Liver (tissue), 9 donors: Measurements from ENCODE around the gene GLS. TPM values are rescaled to one million over a fixed set of nuclear protein-coding genes. Genes with fewer than 3 reads are reported as not detected.
"Not testable (repeated sequence)": the region's sequence is repeated elsewhere in the genome, so short reads cannot be mapped to it uniquely, and the experiment has no call there.

ENCODE experiments used
- DNase-seq: peaks from one replicate; pipeline ENCODE4 v3.0.0-alpha.2; 2017; ENCODE audit warnings: low spot score
- H3K27ac ChIP-seq, 2 donors: one replicate each; pipeline ENCODE4 v1.7.0; 2013; ENCODE audit warnings: inconsistent platforms in 2 of 2, low read length in 2 of 2, control low read depth in 1 of 2, low read depth in 1 of 2, mild to moderate bottlenecking in 1 of 2
- H3K27me3 ChIP-seq, 4 donors: one replicate each; pipeline versions ENCODE4 v1.6.1 to v1.7.0; 2013; ENCODE audit warnings: low read length in 3 of 4, inconsistent platforms in 1 of 4, mild to moderate bottlenecking in 1 of 4, moderate library complexity in 1 of 4; ENCODE audit not compliant: control insufficient read depth in 4 of 4, insufficient read depth in 4 of 4
- H3K36me3 ChIP-seq, 4 donors: one replicate each; pipeline versions ENCODE4 v1.6.1 to v1.7.0; 2013; ENCODE audit warnings: low read length in 3 of 4, mild to moderate bottlenecking in 3 of 4, low read depth in 1 of 4, moderate library complexity in 1 of 4; ENCODE audit not compliant: control insufficient read depth in 4 of 4, insufficient read depth in 3 of 4
- H3K4me1 ChIP-seq, 4 donors: one replicate each; pipeline versions ENCODE4 v1.6.1 to v1.7.0; 2013; ENCODE audit warnings: low read length in 3 of 4, mild to moderate bottlenecking in 3 of 4, moderate library complexity in 1 of 4; ENCODE audit not compliant: control insufficient read depth in 4 of 4, insufficient read depth in 4 of 4
- H3K4me3 ChIP-seq, 3 donors: one replicate each; pipeline versions ENCODE4 v1.6.1 to v1.7.0; 2013; ENCODE audit warnings: low read length in 3 of 3, control low read depth in 1 of 3, low read depth in 1 of 3, mild to moderate bottlenecking in 1 of 3
- H3K9ac ChIP-seq, 2 donors: one replicate each; pipeline ENCODE4 v1.7.0; 2013; ENCODE audit warnings: low read length in 2 of 2, mild to moderate bottlenecking in 2 of 2, moderate library complexity in 2 of 2, control low read depth in 1 of 2, low read depth in 1 of 2
- H3K9me3 ChIP-seq, 4 donors: one replicate each; pipeline versions ENCODE4 v1.6.1 to v1.7.0; 2013; ENCODE audit warnings: low read length in 3 of 4; ENCODE audit not compliant: control insufficient read depth in 4 of 4
- ATF3 ChIP-seq: IDR thresholded peaks from 2 replicates; pipeline ENCODE4 v1.6.1; 2016; ENCODE audit warnings: antibody characterized with exemption
- CTCF ChIP-seq: fragments of 150-350 bp; IDR thresholded peaks from 2 replicates; pipeline ENCODE4 v1.5.1; 2017; ENCODE audit warnings: improper control_type of control experiment, low read depth, low read length; ENCODE audit not compliant: missing input control
- EGR1 ChIP-seq, 2 donors: IDR thresholded peaks; 2 replicates each; pipeline ENCODE4 v1.6.1; 2016 to 2018; ENCODE audit warnings: antibody characterized with exemption in 2 of 2, low read depth in 2 of 2
- FOXA1 ChIP-seq: IDR thresholded peaks from 2 replicates; pipeline ENCODE4 v1.6.1; 2016; ENCODE audit warnings: antibody characterized with exemption
- FOXA2 ChIP-seq: IDR thresholded peaks from 2 replicates; pipeline ENCODE4 v1.6.1; 2016; ENCODE audit warnings: antibody characterized with exemption
- GABPA ChIP-seq, 2 donors: IDR thresholded peaks in 1 of 2; conservative IDR thresholded peaks in 1 of 2; 2 replicates each; pipeline ENCODE4 v1.6.1; 2016; ENCODE audit warnings: antibody characterized with exemption in 2 of 2, mild to moderate bottlenecking in 1 of 2, moderate library complexity in 1 of 2
- HNF4G ChIP-seq: IDR thresholded peaks from 2 replicates; pipeline ENCODE4 v1.6.1; 2016; ENCODE audit warnings: antibody characterized with exemption
- JUND ChIP-seq, 2 donors: IDR thresholded peaks; 2 replicates each; pipeline ENCODE4 v1.6.1; 2016; ENCODE audit warnings: antibody characterized with exemption in 2 of 2
- MAX ChIP-seq: IDR thresholded peaks from 2 replicates; pipeline ENCODE4 v1.6.1; 2016; ENCODE audit warnings: antibody characterized with exemption
- NR2F2 ChIP-seq: IDR thresholded peaks from 2 replicates; pipeline ENCODE4 v1.6.1; 2016; ENCODE audit warnings: antibody characterized with exemption
- RAD21 ChIP-seq, 2 donors: IDR thresholded peaks; 2 replicates each; pipeline ENCODE4 v1.6.1; 2016; ENCODE audit warnings: antibody characterized with exemption in 2 of 2, mild to moderate bottlenecking in 2 of 2
- REST ChIP-seq: IDR thresholded peaks from 2 replicates; pipeline ENCODE4 v1.6.1; 2016; ENCODE audit warnings: antibody characterized with exemption, mild to moderate bottlenecking
- RXRA ChIP-seq, 2 donors: IDR thresholded peaks; 2 replicates each; pipeline ENCODE4 v1.6.1; 2017 to 2018; ENCODE audit warnings: antibody characterized with exemption in 2 of 2, mild to moderate bottlenecking in 1 of 2
- SP1 ChIP-seq: IDR thresholded peaks from 2 replicates; pipeline ENCODE4 v1.6.1; 2018; ENCODE audit warnings: antibody characterized with exemption, mild to moderate bottlenecking
- TAF1 ChIP-seq: conservative IDR thresholded peaks from 2 replicates; pipeline ENCODE4 v1.6.1; 2016; ENCODE audit warnings: antibody characterized with exemption, mild to moderate bottlenecking
- YY1 ChIP-seq: IDR thresholded peaks from 2 replicates; pipeline ENCODE4 v1.6.1; 2016; ENCODE audit warnings: antibody characterized with exemption, mild to moderate bottlenecking
- whole genome bisulfite sequencing: extraction: QIAGEN DNeasy Blood & Tissue Kit; methylation state at CpG from one replicate; pipeline ENCODE4 v1.1.7; 2013; 5-methylcytosine and 5-hydroxymethylcytosine counted together
- polyA plus RNA-seq, 2 donors: library from polyadenylated mRNA; stranded (reverse) in 1 of 2; unstranded in 1 of 2; fragments of 200-250 nt in 1 of 2; fragments of >200 nt in 1 of 2; fragmentation: Nextera tagmentation in 1 of 2; extraction: Ambion mirVana in 1 of 2; gene quantifications; one replicate each; pipeline versions ENCODE4 v1.2.1 to v1.2.3, GENCODE V29; 2013 to 2015
- total RNA-seq, 2 donors: library from RNA; depleted of rRNA; stranded (reverse); fragments of >200 nt; gene quantifications; one replicate each; pipeline ENCODE4 v1.2.3, GENCODE V29; 2014
- TF ChIP-seq, protein P1 (sequence below): IDR thresholded peaks from 2 replicates; pipeline ENCODE4 v1.6.1; 2016; ENCODE audit warnings: antibody characterized with exemption
- donor health status: healthy.
- donor health status: healthy.
- donor health status: healthy.
- donor health status: healthy.
- donor health status: healthy.

The GLS gene
- total and polyA plus RNA-seq, 4 donors, result 4.3 to 38.6 (median 16.5) TPM

- no peak overlapping the region for H3K9ac ChIP-seq
- no peaks in the 10 kb centered on the region for H3K9me3 ChIP-seq
- WGBS, result 81% methylated on average over 6 of the region's 6 CpGs
- DNase-seq, result no peak
- no peak overlapping the region for H3K4me3 ChIP-seq
- TF ChIP-seq EGR1 (IDR thresholded peaks at IDR 0.05; ENCODE audit: low read depth in 2 of 2) (no peak), CTCF (no peak), JUND (IDR thresholded peaks at IDR 0.05) (no peak), SP1 (no peak), RXRA (IDR thresholded peaks at IDR 0.05) (no peak), YY1 (no peak), HNF4G (no peak)
- H3K27ac ChIP-seq, result no peak overlapping the region
- H3K4me1 ChIP-seq, result no peaks in the 10 kb centered on the region
- H3K27me3 ChIP-seq, result no peaks in the 10 kb centered on the region
- no peaks in the 10 kb centered on the region for H3K36me3 ChIP-seq
These were observed 21.0 kb upstream of the GLS start for GRCh38 chr2:190859347-190860297.

DNA sequence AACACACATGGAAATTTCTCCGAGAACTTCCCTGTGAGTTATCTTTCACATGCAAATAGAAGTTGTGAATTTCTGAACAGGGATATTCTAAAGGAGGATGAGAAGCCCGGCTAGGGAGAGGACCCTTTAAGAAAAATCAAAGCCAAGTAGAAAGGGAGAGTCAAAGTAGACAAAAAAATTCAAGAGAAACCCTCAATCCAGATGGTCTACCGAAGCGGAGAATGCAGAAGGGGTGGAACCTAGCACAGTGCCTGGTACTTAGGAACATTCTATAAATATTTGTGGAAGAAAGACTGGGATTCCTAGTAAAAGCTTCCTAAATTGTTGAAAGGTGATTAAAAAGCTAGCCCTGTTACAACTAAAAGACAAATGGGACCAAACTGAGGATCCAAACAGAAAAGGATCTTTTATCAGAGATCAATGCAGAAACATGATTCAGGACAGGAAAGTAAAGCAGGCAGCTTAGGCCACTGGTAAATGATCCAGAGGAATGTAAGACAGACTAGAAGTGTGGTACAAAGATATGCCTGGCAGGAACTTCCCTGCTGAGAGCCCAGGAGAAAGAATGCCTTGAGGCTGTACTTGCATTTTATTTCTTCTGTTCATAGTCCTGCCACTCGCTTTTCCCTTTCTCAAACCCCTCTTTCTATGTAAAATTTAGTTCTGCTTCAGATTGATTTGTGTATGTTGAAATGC, 19.5 kb upstream of the GLS start:
- Histone ChIP-seq H3K4me3 (no peak overlapping the region), H3K9ac (no peak overlapping the region), H3K4me1 (no peaks in the 10 kb centered on the region), H3K27me3 (no peaks in the 10 kb centered on the region), H3K36me3 (no peaks in the 10 kb centered on the region), H3K27ac (no peak overlapping the region), H3K9me3 (no peaks in the 10 kb centered on the region)
- TF ChIP-seq MAX (no peak), EGR1 (IDR thresholded peaks at IDR 0.05; ENCODE audit: low read depth in 2 of 2) (no peak), ATF3 (no peak), NR2F2 (no peak), HNF4G (no peak), YY1 (no peak), RAD21 (IDR thresholded peaks at IDR 0.05) (no peak), JUND (IDR thresholded peaks at IDR 0.05) (no peak), TAF1 (no peak), FOXA1 (no peak), FOXA2 (no peak), SP1 (no peak), CTCF (no peak), RXRA (IDR thresholded peaks at IDR 0.05) (no peak), GABPA (IDR thresholded peaks at IDR 0.05 in 1 of 2, conservative IDR thresholded peaks at IDR 0.05 in 1 of 2) (no peak), REST (no peak)
- TF ChIP-seq, protein P1, sequence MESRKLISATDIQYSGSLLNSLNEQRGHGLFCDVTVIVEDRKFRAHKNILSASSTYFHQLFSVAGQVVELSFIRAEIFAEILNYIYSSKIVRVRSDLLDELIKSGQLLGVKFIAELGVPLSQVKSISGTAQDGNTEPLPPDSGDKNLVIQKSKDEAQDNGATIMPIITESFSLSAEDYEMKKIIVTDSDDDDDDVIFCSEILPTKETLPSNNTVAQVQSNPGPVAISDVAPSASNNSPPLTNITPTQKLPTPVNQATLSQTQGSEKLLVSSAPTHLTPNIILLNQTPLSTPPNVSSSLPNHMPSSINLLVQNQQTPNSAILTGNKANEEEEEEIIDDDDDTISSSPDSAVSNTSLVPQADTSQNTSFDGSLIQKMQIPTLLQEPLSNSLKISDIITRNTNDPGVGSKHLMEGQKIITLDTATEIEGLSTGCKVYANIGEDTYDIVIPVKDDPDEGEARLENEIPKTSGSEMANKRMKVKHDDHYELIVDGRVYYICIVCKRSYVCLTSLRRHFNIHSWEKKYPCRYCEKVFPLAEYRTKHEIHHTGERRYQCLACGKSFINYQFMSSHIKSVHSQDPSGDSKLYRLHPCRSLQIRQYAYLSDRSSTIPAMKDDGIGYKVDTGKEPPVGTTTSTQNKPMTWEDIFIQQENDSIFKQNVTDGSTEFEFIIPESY, result no peak
- WGBS, result 87% methylated on average over 5 of the region's 5 CpGs
- DNase-seq, result no peak

- not testable (repeated sequence) for DNase-seq, H3K9me3 ChIP-seq, H3K4me1 ChIP-seq, H3K27me3 ChIP-seq, H3K9ac ChIP-seq, H3K27ac ChIP-seq, H3K36me3 ChIP-seq, H3K4me3 ChIP-seq
These were observed 18.5 kb upstream of the GLS start for GRCh38 chr2:190862128-190862527.
